ENCODE data around the gene SF3B5.
"Not testable (repeated sequence)": the region's sequence is repeated elsewhere in the genome, so short reads cannot be mapped to it uniquely, and the experiment has no call there.

SF3B5 gene

GRCh38 chr6:144095134-144096002, at the start of gene SF3B5:
Gene SF3B5 (minus strand): TSS chr6:144095573. CDS start chr6:144095497, 76 bp downstream.
- DNase-seq (ENCODE audit: low spot score): peak; percentile 99

GRCh38 chr6:144144996-144145395, 49.6 kb upstream of the SF3B5 start:
- DNase-seq (ENCODE audit: low spot score): no peak

GRCh38 chr6:144143878-144144277, 48.5 kb upstream of the SF3B5 start:
- DNase-seq (ENCODE audit: low spot score): no peak

GRCh38 chr6:144143106-144143505, 47.7 kb upstream of the SF3B5 start:
- no peak for DNase-seq (ENCODE audit: low spot score)

DNA sequence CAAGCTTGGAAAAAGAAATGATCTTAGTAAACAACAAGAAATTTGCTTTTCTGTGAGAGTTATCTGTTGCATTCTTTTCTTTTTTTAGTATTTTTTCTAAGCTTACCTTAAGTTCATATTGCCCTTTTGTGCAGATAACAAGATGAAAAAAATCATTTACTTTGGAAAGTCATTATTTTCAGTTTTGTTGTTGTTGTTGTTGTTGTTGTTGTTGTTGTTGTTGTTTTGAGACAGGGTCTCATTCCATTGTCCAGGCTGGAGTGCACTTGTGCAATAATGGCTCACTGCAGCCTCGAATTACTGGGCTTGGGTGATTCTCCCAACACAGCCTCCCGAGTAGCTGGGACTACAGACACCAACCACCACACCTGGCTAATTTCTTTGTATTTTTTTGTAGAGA, 46.1 kb upstream of the SF3B5 start:
- DNase-seq (ENCODE audit: low spot score): no peak

DNA sequence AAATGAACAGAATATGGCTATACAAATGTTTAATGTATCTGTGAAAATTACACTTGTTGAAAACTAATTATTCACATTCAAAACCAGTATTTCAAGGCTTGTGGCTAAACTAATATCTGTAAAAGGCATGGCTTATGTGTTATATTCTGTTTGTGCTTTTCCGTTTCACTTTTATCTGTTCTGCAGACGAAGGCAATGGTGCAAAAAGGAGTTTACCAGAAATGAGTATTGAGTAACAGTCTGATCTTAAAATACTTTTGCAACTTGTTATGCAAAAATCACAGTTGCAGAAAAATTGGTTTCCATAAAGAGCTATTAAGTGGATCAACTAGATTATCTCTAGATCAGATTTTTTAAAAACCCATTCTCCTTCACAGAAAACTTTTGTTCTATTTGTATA, 45.5 kb upstream of the SF3B5 start:
- DNase-seq (ENCODE audit: low spot score): no peak

GRCh38 chr6:144139817-144140216, 44.4 kb upstream of the SF3B5 start:
- no peak for DNase-seq (ENCODE audit: low spot score)

GRCh38 chr6:144138542-144138941, 43.2 kb upstream of the SF3B5 start:
- DNase-seq (ENCODE audit: low spot score): no peak

- DNase-seq (ENCODE audit: low spot score): no peak
Measured at GRCh38 chr6:144134737-144135136, 39.4 kb upstream of the SF3B5 start.

DNA sequence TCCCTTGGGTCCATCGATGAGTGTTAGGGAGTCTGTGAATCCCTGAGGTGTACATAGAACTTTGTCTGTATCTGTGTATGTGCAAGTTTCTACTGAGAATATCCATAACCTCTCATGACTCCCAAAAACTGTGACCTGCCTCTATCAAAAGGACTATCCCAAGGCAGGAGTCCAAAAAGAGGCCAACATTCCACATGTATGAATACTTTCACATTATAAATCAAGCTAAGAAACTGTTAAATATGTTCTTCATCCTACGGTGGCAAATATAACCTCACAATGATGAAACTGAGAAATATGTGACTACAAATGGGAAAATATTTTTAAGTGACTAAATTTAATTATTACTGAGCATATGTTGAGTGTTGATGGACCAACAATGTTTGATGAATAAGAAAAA, 38.8 kb upstream of the SF3B5 start:
- DNase-seq (ENCODE audit: low spot score): no peak

GRCh38 chr6:144133225-144133821, 38.0 kb upstream of the SF3B5 start:
- no peak for DNase-seq (ENCODE audit: low spot score)

DNA sequence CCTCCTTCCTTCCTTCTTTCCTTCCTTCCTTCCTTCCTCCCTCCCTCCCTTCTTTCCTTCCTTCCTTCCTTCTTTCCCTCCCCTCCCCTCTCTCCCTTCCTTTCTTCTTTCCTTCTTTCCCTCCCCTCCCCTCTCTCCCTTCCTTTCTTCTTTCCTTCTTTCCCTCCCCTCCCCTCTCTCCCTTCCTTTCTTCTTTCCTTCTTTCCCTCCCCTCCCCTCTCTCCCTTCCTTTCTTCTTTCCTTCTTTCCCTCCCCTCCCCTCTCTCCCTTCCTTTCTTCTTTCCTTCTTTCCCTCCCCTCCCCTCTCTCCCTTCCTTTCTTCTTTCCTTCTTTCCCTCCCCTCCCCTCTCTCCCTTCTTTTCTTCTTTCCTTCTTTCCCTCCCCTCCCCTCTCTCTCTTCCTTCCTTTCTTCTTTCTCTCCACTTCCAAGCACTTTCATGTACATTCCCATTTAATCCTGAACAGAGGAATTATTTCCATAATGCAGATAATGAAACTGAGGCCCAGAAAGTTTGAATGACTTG, 36.9 kb upstream of the SF3B5 start:
- DNase-seq (ENCODE audit: low spot score): not testable (repeated sequence)

DNA sequence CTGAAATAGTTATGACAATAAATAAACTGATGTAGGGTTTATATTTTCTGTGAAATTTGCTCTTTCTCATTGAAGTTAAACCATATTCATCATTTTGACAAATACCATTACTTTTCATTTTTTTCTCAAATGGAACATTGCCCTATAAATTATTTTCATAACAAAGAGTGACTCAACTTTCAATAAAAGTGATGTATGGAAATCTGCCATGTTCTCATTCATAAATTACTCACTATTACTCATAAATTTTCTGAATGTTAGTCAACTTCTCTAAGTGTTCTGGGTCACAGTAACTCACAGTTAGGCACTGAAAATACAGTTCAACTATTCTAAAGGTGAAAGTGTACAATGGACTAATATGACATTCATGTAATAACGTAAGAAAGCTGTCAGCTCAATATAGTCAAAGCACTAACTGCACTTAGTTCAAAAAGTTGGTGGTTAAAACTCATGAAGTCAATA, 35.9 kb upstream of the SF3B5 start:
- DNase-seq (ENCODE audit: low spot score): no peak

GRCh38 chr6:144129469-144129868, 34.1 kb upstream of the SF3B5 start:
- DNase-seq (ENCODE audit: low spot score): no peak

DNA sequence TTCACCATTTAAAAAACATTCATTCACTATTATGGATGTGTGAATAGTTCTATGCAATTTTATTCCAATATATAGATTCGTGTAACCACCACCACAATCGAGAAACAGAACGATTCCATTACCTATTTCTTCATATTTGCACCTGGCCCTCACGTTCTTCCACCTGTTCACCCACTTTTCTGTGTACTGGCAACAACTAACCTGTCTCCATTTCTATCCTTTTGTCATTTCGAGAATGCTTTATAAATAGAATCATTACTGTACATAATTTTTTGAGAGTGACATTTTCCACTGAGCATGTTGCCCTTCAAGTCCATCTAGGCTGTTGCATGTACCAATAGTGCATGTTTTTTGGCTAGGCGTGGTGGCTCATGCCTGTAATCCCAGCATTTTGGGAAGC, 31.7 kb upstream of the SF3B5 start:
- no peak for DNase-seq (ENCODE audit: low spot score)

DNA sequence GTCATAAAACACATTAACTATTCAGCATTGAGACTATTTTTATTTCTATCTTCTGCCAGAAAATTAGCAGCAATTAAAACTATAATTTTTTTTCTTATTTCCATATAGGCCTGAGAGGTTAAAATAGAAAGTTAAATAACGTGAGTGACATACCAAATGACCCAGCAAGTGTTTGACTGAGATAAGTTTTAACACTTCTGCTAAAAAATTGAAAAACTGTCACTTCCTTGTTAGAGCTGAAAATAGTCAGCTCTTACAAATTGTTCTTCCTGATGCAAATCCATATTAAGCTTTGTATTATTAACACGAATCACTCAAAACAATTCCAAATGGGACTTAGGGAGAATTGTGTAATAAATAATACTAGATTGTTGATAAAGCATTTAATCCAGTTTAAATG, 28.5 kb upstream of the SF3B5 start:
- no peak for DNase-seq (ENCODE audit: low spot score)

GRCh38 chr6:144123421-144123820, 28.0 kb upstream of the SF3B5 start:
- DNase-seq (ENCODE audit: low spot score): no peak

GRCh38 chr6:144122861-144123260, 27.5 kb upstream of the SF3B5 start:
- DNase-seq (ENCODE audit: low spot score): no peak

DNA sequence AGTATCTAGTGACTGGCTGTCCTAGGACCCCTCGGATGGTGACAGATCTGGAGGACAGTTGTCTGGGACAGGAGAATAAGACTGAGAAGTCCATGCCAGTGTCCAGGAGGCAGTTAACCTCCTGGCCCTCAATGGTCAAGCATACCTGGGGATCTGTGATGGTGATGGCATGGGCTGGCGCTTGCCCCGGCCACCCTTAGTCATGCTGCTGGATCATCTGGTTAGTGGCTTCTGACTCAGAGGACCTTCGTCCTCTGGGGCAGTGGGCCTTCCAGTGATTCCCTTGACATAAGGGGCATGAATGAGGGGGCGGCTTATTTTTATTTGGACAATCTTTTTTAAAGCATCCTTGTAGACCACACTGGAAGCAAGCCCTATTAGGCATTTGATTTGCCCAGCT, 24.0 kb upstream of the SF3B5 start:
- DNase-seq (ENCODE audit: low spot score): no peak

DNA sequence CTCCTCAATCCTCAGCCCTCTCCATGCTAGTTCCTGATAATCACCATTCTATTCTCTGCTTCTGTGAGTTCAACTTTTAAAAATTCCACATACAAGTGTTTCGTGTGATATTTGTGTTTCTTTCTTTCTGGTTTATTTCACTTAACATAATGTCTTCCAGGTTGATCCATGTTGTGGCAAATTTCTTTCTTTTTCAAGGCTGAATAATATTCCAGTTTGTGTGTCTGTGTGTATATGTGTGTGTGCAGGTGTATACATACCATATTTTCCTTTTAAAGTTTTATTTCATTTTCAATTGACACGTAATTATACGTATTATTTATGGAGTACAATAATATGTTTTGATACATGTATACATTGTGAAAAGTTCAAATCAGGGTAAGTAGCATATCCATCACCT, 19.8 kb upstream of the SF3B5 start:
- DNase-seq (ENCODE audit: low spot score): no peak

- DNase-seq (ENCODE audit: low spot score): no peak
Measured at GRCh38 chr6:144113366-144113765, 18.0 kb upstream of the SF3B5 start.

DNA sequence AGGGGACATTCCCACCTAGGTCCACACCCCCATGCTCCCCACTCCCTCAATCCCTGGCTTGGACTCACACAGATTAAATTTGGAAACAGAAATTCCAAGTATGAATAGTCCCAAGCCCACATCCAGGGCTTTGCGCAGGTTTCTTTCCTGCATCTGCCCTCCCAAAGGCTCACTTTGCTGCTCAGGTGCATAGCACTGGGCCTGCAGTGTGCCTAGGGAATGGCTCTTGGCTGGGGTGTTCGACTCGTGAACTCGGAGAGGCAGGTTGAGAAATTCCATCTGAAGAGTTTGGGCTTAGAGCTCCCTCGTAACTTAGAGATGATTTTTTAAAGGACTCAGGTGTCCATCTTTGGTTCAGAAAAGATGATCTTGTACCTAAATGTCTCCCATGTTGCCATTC, 14.8 kb upstream of the SF3B5 start:
- DNase-seq (ENCODE audit: low spot score): no peak

DNA sequence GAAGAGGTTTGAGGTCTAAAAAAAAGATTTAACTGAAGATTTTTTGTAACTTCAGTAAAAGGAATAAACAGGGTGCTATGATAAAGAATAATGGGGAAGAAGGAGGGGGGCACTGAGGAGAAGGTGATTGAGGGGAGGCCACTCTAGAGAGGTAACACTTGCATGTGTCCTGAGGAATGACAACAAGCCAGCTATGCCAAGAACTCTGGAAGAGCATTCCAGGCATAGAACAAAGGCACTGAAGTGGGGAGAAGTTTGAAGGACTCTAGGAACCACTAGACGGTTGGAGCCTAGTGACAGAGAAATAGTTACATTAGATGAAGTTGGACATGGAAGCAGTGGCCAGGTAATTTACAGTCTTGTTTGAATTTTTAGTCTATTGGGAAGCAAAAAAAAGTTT, 10.8 kb upstream of the SF3B5 start:
- DNase-seq (ENCODE audit: low spot score): no peak
